Subcutaneous adipose tissue (tissue), 4 donors: ENCODE data around the gene GRID1. TPM values are rescaled to one million over a fixed set of nuclear protein-coding genes. Genes with fewer than 3 reads are reported as not detected.

Experiments
- CTCF ChIP-seq: fragments of 450-650 bp; IDR thresholded peaks from one replicate; pipeline ENCODE4 v1.5.1; 2016; ENCODE audit warnings: low read depth, mild to moderate bottlenecking, control low read depth, antibody characterized with exemption, moderate library complexity
- total RNA-seq, 4 donors: library from RNA; depleted of rRNA; stranded (reverse); fragments of >200 nt; gene quantifications; one replicate each; pipeline ENCODE4 v1.1.0, GENCODE V29; 2016

Gene GRID1
- total RNA-seq, 4 donors from 2014 or later, result 0.49 to 2.0 (median 1.1) TPM

GRCh38 chr10:86085686-86086085 is 280.9 kb downstream of the GRID1 start:
- TF ChIP-seq CTCF, result no peak

- TF ChIP-seq CTCF, result no peak
Measured at GRCh38 chr10:86085136-86085535, 281.5 kb downstream of the GRID1 start.

GRCh38 chr10:86084585-86084984 is 282.0 kb downstream of the GRID1 start:
- no peak for TF ChIP-seq CTCF

GRCh38 chr10:86083664-86084175 is 282.9 kb downstream of the GRID1 start:
- TF ChIP-seq CTCF, result no peak

GRCh38 chr10:86083206-86083605 is 283.4 kb downstream of the GRID1 start:
- no peak for TF ChIP-seq CTCF

GRCh38 chr10:86082556-86082955 is 284.0 kb downstream of the GRID1 start:
- TF ChIP-seq CTCF, result no peak

GRCh38 chr10:86079088-86079487 is 287.5 kb downstream of the GRID1 start:
- TF ChIP-seq CTCF, result no peak

GRCh38 chr10:86078639-86079035 is 288.0 kb downstream of the GRID1 start:
- no peak for TF ChIP-seq CTCF
